Measurements from ENCODE around the gene PRX.

Gene PRX

GRCh38 chr19:40417643-40417981 lies 4.4 kb upstream of the PRX start:
- Histone ChIP-seq H3K9me3 (ENCODE audit: low read length) (no peaks in the 10 kb centered on the region), H3K9me2 (ENCODE audit: low read depth, low read length) (no peaks in the 10 kb centered on the region), H3K27ac (ENCODE audit: low read depth, low read length, poor library complexity, severe bottlenecking) (peak overlapping the region; percentile 74), H3K27me3 (ENCODE audit: insufficient read depth, low read length) (no peaks in the 10 kb centered on the region), H3K4me2 (ENCODE audit: low read length) (no peak overlapping the region), H3K79me2 (ENCODE audit: insufficient read depth, low read length) (no peaks in the 10 kb centered on the region), H2AFZ (ENCODE audit: low read length) (no peak overlapping the region), H4K20me1 (ENCODE audit: insufficient read depth, low read length) (no peaks in the 10 kb centered on the region), H3K36me3 (ENCODE audit: insufficient read depth, low read length) (peaks cover 4% of the 10 kb centered on the region; the same call in 1 of the 2 replicates), H3K9ac (ENCODE audit: low read length) (no peak overlapping the region), H3K4me1 (ENCODE audit: insufficient read depth, low read length, severe bottlenecking) (peaks cover 39% of the 10 kb centered on the region), H3F3A (ENCODE audit: insufficient read depth, low read length) (no peaks in the 10 kb centered on the region), H3K4me3 (ENCODE audit: low read depth, low read length, poor library complexity, severe bottlenecking) (no peak overlapping the region)
- no peak for TF ChIP-seq CTCF (IDR thresholded peaks at IDR 0.05; ENCODE audit: low read length)
- TF ChIP-seq EZH2 (IDR thresholded peaks at IDR 0.05; ENCODE audit: borderline replicate concordance, low read length), result no peak

GRCh38 chr19:40416918-40417642 lies 3.9 kb upstream of the PRX start:
- Histone ChIP-seq H3K9me3 (ENCODE audit: low read length) (no peaks in the 10 kb centered on the region), H3K4me3 (ENCODE audit: low read depth, low read length, poor library complexity, severe bottlenecking) (no peak overlapping the region), H3K4me2 (ENCODE audit: low read length) (no peak overlapping the region), H3K9me2 (ENCODE audit: low read depth, low read length) (no peaks in the 10 kb centered on the region), H3K79me2 (ENCODE audit: insufficient read depth, low read length) (no peaks in the 10 kb centered on the region), H2AFZ (ENCODE audit: low read length) (no peak overlapping the region), H3F3A (ENCODE audit: insufficient read depth, low read length) (no peaks in the 10 kb centered on the region), H3K27me3 (ENCODE audit: insufficient read depth, low read length) (no peaks in the 10 kb centered on the region), H3K27ac (ENCODE audit: low read depth, low read length, poor library complexity, severe bottlenecking) (peak overlapping the region; percentile 74), H3K9ac (ENCODE audit: low read length) (no peak overlapping the region; the same call in 1 of the 2 replicates), H3K36me3 (ENCODE audit: insufficient read depth, low read length) (no peaks in the 10 kb centered on the region), H3K4me1 (ENCODE audit: insufficient read depth, low read length, severe bottlenecking) (peaks cover 45% of the 10 kb centered on the region), H4K20me1 (ENCODE audit: insufficient read depth, low read length) (no peaks in the 10 kb centered on the region)
- TF ChIP-seq EZH2 (IDR thresholded peaks at IDR 0.05; ENCODE audit: borderline replicate concordance, low read length) (no peak), CTCF (IDR thresholded peaks at IDR 0.05; ENCODE audit: low read length) (no peak)

GRCh38 chr19:40415768-40416167 lies 2.6 kb upstream of the PRX start:
- no peak for TF ChIP-seq CTCF (IDR thresholded peaks at IDR 0.05; ENCODE audit: low read length)
- no peak for TF ChIP-seq EZH2 (IDR thresholded peaks at IDR 0.05; ENCODE audit: borderline replicate concordance, low read length)
- Histone ChIP-seq H3K4me2 (ENCODE audit: low read length) (no peak overlapping the region), H2AFZ (ENCODE audit: low read length) (no peak overlapping the region), H4K20me1 (ENCODE audit: insufficient read depth, low read length) (no peaks in the 10 kb centered on the region), H3K4me3 (ENCODE audit: low read depth, low read length, poor library complexity, severe bottlenecking) (no peak overlapping the region), H3K9ac (ENCODE audit: low read length) (no peak overlapping the region), H3K9me2 (ENCODE audit: low read depth, low read length) (no peaks in the 10 kb centered on the region), H3K27ac (ENCODE audit: low read depth, low read length, poor library complexity, severe bottlenecking) (peak overlapping the region; percentile 74), H3K4me1 (ENCODE audit: insufficient read depth, low read length, severe bottlenecking) (peaks cover 49% of the 10 kb centered on the region), H3K27me3 (ENCODE audit: insufficient read depth, low read length) (no peaks in the 10 kb centered on the region), H3K9me3 (ENCODE audit: low read length) (no peaks in the 10 kb centered on the region), H3K79me2 (ENCODE audit: insufficient read depth, low read length) (no peaks in the 10 kb centered on the region), H3K36me3 (ENCODE audit: insufficient read depth, low read length) (no peaks in the 10 kb centered on the region), H3F3A (ENCODE audit: insufficient read depth, low read length) (no peaks in the 10 kb centered on the region)

Data from OCI-LY1 (cell line).